Nephron progenitor cell (in vitro differentiated cells): ENCODE measurements around the gene CNGB1.

Experiments used
- DNase-seq: peaks from one replicate; pipeline ENCODE4 v3.0.0; 2021
- H3K27ac Mint-ChIP-seq: 2 replicates; pipeline ENCODE4 v1.8.0; 2021; ENCODE audit warnings: mild to moderate bottlenecking, moderate library complexity, mixed read lengths
- H3K27me3 Mint-ChIP-seq: 2 replicates; pipeline ENCODE4 v1.8.0; 2021; ENCODE audit warnings: mild to moderate bottlenecking, low read depth, mixed read lengths; ENCODE audit not compliant: poor library complexity
- H3K36me3 Mint-ChIP-seq: 2 replicates; pipeline ENCODE4 v1.8.0; 2021; ENCODE audit warnings: low read depth, mixed read lengths
- H3K4me1 Mint-ChIP-seq: 2 replicates; pipeline ENCODE4 v1.8.0; 2021; ENCODE audit warnings: mixed read lengths
- H3K4me3 Mint-ChIP-seq: 2 replicates; pipeline ENCODE4 v1.8.0; 2021; ENCODE audit warnings: mild to moderate bottlenecking, moderate library complexity, mixed read lengths
- H3K9me3 Mint-ChIP-seq: 2 replicates; pipeline ENCODE4 v1.8.0; 2021; ENCODE audit warnings: mild to moderate bottlenecking, moderate library complexity, mixed read lengths
- TF ChIP-seq, protein P1 (sequence below): fragments of 200-600 bp; sonication (generic); IDR thresholded peaks from 2 replicates; pipeline ENCODE4 v1.5.0; 2021; ENCODE audit warnings: antibody characterized with exemption

The CNGB1 gene

DNA sequence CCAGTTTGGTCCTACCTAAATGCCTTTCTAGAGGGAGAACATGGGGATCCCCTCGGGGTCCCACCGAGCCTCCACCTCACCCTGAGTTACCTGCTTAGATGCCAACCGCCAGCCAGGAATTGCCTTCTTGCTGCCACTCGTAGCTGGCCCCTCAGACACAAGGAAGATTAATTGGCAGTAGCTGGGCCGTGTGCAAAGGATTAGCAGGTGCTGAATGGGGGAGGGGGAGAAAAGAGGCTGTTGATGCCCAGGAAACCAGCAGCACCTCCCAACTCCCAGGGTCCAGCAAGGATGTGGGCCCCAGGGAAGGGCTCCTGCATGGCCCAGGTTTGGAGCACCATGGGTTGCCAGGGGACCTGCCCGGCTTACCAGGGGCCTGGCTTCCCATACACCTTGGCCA is at the start of gene CNGB1:
TSS of gene CNGB1 (minus strand) at position 159 of the 400 bp plus-strand sequence. CDS start 3,842 bp downstream, outside the sequence.
- TF ChIP-seq, protein P1, sequence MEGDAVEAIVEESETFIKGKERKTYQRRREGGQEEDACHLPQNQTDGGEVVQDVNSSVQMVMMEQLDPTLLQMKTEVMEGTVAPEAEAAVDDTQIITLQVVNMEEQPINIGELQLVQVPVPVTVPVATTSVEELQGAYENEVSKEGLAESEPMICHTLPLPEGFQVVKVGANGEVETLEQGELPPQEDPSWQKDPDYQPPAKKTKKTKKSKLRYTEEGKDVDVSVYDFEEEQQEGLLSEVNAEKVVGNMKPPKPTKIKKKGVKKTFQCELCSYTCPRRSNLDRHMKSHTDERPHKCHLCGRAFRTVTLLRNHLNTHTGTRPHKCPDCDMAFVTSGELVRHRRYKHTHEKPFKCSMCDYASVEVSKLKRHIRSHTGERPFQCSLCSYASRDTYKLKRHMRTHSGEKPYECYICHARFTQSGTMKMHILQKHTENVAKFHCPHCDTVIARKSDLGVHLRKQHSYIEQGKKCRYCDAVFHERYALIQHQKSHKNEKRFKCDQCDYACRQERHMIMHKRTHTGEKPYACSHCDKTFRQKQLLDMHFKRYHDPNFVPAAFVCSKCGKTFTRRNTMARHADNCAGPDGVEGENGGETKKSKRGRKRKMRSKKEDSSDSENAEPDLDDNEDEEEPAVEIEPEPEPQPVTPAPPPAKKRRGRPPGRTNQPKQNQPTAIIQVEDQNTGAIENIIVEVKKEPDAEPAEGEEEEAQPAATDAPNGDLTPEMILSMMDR = no peak
- DNase-seq = no peak
- Mint-ChIP-seq H3K4me3 (no peak within 1 kb of the TSS), H3K27me3 (peaks cover 13% of the 10 kb centered on the region), H3K4me1 (no peaks in the 10 kb centered on the region), H3K27ac (no peak within 1 kb of the TSS), H3K9me3 (no peaks in the 10 kb centered on the region), H3K36me3 (no peaks in the 10 kb centered on the region)

DNA sequence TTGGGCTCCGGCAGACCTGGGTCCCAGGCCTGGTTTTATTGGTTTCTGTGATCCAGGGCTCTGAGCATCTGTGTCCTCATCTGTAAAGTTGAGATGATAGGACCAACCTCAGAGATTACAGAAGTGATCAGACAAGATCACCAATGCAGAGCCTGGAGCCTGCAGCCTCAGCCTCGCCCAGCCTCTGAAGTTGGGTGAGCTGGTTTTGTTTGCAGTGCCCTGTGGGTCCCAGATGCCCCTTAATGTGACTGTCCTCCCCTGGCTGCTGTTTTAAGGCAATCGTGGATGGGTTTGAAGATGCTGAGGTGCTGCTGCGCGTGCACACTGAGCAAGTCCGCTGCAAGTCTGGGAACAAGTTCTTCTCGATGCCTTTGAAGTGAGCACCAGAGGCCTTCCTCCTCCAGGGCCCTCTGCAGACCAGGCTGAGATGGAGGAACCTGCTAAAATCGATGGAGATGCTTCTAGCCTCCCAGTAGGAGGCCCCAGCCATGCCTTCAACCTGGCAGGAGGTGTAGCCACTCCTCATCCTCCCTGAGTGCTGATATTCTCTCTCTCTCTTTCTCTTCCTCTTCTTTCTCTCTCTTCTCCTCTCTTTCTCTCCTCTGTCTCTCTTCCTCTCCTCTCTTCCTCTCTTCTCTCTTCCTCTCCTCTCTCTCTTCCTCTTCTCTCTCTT is 49.1 kb upstream of the CNGB1 start:
- TF ChIP-seq, protein P1 = no peak
- H3K4me3 Mint-ChIP-seq = no peak overlapping the region
- peaks cover 27% of the 10 kb centered on the region for H3K27me3 Mint-ChIP-seq
- H3K9me3 Mint-ChIP-seq = no peaks in the 10 kb centered on the region
- H3K36me3 Mint-ChIP-seq = no peaks in the 10 kb centered on the region
- no peak overlapping the region for H3K27ac Mint-ChIP-seq
- peaks cover 27% of the 10 kb centered on the region for H3K4me1 Mint-ChIP-seq
- no peak for DNase-seq

DNA sequence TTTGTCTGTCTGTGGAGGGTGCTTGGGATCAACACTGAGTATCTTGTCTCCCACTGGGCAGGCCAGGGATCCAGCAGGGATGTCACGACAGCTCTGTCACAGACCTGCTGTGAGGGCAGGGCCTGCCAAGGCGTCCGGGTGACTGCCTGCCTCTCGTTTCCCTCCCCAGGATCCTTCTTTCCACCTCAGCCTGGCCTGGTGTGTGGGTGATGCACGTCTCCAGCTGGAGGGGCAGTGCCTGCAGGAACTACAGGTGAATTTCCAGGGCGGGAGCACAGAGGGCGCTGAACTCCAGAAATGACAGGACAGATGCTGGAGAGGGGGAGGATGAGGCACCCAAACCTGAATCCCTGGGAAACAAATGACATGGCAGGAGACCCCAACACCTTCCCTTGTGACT is 47.9 kb upstream of the CNGB1 start:
- no peaks in the 10 kb centered on the region for H3K36me3 Mint-ChIP-seq
- TF ChIP-seq, protein P1 = no peak
- peaks cover 22% of the 10 kb centered on the region for H3K4me1 Mint-ChIP-seq
- no peak overlapping the region for H3K27ac Mint-ChIP-seq
- H3K4me3 Mint-ChIP-seq = no peak overlapping the region
- no peak for DNase-seq
- peaks cover 15% of the 10 kb centered on the region for H3K27me3 Mint-ChIP-seq
- no peaks in the 10 kb centered on the region for H3K9me3 Mint-ChIP-seq

DNA sequence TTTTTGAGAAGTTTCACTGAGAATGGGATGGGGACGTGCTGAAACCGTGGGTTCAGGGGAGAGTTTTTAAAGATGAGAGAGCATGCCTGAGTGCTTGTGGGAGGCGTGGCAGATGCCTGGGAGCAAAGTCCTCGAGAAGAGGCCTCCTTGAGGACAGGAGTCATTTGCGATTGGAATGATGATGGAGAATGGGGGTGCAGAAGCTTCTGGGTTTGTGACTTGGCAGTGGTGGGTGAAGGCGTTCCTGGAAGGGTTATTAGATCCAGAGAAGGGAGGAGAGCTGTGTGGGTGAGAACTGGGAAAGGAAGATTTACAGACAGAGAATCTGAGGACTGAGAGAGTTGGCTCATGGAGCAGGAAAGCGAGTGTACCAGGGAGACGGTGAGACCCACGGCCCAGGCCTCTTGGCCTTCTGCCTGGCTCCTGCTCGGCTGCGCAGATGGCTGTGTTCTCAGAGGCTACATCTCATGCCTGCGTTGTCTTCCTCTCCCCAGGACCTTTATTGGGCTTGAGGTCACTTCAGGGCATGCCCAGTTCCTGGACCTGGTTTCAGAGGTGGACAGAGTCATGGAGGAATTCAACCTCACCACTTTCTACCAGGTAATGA is 46.0 kb upstream of the CNGB1 start:
- H3K4me1 Mint-ChIP-seq = peaks cover 19% of the 10 kb centered on the region
- no peaks in the 10 kb centered on the region for H3K27me3 Mint-ChIP-seq
- no peaks in the 10 kb centered on the region for H3K9me3 Mint-ChIP-seq
- TF ChIP-seq, protein P1 = no peak
- DNase-seq = no peak
- no peak overlapping the region for H3K27ac Mint-ChIP-seq
- H3K4me3 Mint-ChIP-seq = no peak overlapping the region
- no peaks in the 10 kb centered on the region for H3K36me3 Mint-ChIP-seq

DNA sequence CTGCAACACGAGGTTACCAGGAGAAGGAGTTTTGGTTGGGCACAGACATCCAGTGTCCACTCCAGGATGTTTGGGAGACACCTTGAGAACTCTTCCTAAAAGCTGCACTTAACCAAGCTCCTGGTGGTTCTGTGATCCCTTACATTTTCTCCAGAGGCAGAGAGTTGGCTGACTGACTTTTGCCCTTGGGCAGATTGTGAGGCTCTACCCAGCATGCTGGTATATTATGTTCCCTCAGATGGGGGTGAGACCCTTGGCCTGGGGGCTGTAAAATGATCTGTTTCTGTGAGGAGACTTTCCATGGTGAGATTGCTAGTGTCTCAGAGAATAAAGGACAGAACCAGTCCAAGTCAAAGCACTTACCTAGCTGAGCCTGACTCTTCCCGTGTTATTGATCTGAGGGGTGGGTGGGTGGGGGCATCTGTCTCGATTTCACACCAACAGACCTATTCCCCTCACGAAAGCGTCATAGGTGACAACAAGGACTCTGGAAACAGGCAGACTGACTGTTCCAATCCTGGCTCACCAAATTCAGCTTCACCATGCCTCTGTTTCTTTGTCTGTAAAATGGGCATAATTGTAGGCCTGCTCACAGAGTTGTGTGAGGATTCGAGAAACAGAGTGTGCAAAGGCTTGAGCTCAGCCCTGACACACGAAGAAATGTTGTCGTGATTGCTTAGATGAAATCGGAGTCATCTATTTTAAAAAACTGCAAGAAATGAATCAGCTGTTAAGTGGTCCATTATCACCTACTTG is 42.5 kb upstream of the CNGB1 start:
- DNase-seq = no peak
- TF ChIP-seq, protein P1 = no peak
- no peaks in the 10 kb centered on the region for H3K27me3 Mint-ChIP-seq
- H3K9me3 Mint-ChIP-seq = peaks cover under 1% of the 10 kb centered on the region
- H3K36me3 Mint-ChIP-seq = peaks cover 27% of the 10 kb centered on the region
- H3K4me1 Mint-ChIP-seq = peaks cover 31% of the 10 kb centered on the region
- no peak overlapping the region for H3K4me3 Mint-ChIP-seq
- no peak overlapping the region for H3K27ac Mint-ChIP-seq
